AG04449 (cell line): ENCODE results near the gene SLC6A12.

Source experiments
- CTCF ChIA-PET: fragments of 350-600 bp; formaldehyde crosslinking; extraction: SDS; loops from one replicate; lab custom pipeline; 2021; ENCODE audit warnings: antibody characterized with exemption; lab: Yijun Ruan, JAX
- POLR2A ChIA-PET: fragments of 400-600, 350-600 bp; formaldehyde crosslinking; extraction: SDS; loops from one replicate; lab custom pipeline; 2020; ENCODE audit warnings: antibody characterized with exemption, inconsistent platforms; lab: Yijun Ruan, JAX
- DNase-seq: peaks from one replicate; pipeline ENCODE4 v3.0.0-alpha.2; 2010; ENCODE audit warnings: low read depth, low spot score
- H3K4me3 ChIP-seq: 2 replicates; pipeline ENCODE4 v1.5.1; 2011; ENCODE audit warnings: low read depth, mild to moderate bottlenecking, control low read depth, low read length
- TF ChIP-seq, protein P1 (sequence below): IDR thresholded peaks from one replicate; pipeline ENCODE4 v1.5.1; 2011; ENCODE audit warnings: mild to moderate bottlenecking, moderate library complexity, low read length, control low read depth, inconsistent platforms; ENCODE audit not compliant: insufficient read depth; ENCODE audit errors: missing control alignments

Gene SLC6A12

DNA sequence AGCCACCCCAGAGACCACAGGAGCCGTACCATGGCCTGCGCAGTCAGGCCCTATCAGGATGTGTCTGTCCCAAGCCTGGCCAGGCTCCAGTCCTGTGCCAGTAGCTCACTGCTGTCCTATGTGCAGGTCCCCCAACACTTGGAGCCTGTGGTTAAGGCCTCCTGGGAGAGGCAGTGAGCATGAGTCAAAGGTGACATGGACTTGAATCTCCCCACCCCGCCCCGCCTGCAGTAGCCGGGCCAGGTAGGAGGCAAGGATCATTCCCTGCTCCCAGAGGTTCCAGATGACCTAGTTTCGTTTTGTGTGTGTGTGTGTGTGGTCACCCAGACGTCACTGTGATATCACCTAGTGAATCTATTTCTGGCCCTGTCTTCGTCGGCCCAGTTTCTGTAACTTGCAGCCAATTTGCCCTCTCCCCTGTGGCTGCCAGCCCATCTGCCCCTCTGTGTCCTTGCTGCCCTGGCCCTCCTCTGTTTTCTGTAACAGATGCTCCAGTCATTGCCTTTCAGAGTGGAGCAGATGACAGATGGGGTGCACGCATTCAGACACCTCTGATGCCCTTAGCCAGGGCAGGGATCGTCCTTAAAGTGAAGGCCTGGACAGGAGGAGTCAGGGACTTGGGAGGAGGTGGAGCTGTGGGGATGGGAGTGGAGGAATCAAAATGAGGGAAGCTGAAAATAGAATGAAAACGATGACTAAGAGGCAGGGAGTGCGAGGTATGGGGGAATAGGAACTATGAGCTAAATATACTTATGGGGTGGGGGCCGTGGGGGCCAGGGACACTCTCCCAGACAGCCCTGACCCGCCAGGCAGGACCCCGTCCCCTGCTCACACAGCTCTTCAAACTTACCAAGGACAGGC lies 37.4 kb downstream of the SLC6A12 start:
- no peak overlapping the region for H3K4me3 ChIP-seq
- POLR2A ChIA-PET = interaction anchor here (1.0 kb wide), 1 partner anchor 21 kb away, joined by 3 read pairs; no protein-coding TSS in a partner anchor
- TF ChIP-seq, protein P1, sequence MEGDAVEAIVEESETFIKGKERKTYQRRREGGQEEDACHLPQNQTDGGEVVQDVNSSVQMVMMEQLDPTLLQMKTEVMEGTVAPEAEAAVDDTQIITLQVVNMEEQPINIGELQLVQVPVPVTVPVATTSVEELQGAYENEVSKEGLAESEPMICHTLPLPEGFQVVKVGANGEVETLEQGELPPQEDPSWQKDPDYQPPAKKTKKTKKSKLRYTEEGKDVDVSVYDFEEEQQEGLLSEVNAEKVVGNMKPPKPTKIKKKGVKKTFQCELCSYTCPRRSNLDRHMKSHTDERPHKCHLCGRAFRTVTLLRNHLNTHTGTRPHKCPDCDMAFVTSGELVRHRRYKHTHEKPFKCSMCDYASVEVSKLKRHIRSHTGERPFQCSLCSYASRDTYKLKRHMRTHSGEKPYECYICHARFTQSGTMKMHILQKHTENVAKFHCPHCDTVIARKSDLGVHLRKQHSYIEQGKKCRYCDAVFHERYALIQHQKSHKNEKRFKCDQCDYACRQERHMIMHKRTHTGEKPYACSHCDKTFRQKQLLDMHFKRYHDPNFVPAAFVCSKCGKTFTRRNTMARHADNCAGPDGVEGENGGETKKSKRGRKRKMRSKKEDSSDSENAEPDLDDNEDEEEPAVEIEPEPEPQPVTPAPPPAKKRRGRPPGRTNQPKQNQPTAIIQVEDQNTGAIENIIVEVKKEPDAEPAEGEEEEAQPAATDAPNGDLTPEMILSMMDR = no peak
- no peak for DNase-seq
- CTCF ChIA-PET = interaction anchor here (0.6 to 6.8 kb wide), 3 partner anchors 12 to 24 kb away, joined by 3 to 44 read pairs (median 3); no protein-coding TSS in a partner anchor

DNA sequence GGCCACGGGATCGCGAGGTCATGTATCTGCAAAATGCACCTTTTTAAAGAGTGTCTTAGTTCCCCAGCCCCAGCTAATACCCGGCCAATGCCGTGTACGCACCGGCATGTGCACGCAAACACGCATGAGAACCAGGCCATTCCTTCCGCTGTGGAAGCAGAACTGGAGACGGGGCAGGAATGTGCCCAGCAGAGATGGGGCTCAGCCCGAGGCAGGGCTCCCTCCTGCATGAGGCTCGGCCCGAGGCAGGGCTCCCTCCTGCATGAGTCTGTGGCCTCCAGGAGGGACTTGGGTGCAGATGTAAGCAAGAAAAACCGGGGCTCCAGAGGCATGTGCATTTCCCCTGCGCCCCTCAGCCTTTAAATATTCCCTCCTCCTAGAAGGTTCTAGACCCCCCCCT lies 38.2 kb downstream of the SLC6A12 start:
- CTCF ChIA-PET = interaction anchor here (0.9 to 6.8 kb wide), 2 partner anchors 13 to 22 kb away, joined by 5 to 44 read pairs; no protein-coding TSS in a partner anchor
- DNase-seq = no peak
- no peak overlapping the region for H3K4me3 ChIP-seq
- TF ChIP-seq, protein P1 = no peak
- POLR2A ChIA-PET = no interaction called here

DNA sequence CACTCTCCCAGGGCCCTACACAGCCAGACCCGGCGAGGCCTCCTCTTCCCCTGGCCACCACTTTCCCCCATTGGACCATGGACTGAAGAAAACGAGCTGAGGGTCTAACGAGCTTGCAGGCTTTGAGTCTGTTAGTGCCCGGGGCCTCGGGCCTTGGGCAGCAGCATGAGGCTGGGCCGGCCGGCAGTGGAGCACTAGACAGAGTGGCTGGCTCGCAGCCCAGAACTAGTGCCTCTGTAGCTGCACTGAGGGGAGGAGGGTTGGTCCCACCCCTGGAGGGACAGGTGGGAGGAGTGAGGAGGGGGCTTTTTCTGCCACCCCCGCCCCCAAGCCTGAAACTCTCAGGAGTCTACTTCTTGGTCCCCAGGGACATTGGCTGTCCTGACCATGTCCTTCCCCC lies 38.7 kb downstream of the SLC6A12 start:
- no peak overlapping the region for H3K4me3 ChIP-seq
- POLR2A ChIA-PET = no interaction called here
- CTCF ChIA-PET = interaction anchor here (0.9 to 6.8 kb wide), 2 partner anchors 14 to 22 kb away, joined by 5 to 44 read pairs; no protein-coding TSS in a partner anchor
- TF ChIP-seq, protein P1 = no peak
- no peak for DNase-seq

DNA sequence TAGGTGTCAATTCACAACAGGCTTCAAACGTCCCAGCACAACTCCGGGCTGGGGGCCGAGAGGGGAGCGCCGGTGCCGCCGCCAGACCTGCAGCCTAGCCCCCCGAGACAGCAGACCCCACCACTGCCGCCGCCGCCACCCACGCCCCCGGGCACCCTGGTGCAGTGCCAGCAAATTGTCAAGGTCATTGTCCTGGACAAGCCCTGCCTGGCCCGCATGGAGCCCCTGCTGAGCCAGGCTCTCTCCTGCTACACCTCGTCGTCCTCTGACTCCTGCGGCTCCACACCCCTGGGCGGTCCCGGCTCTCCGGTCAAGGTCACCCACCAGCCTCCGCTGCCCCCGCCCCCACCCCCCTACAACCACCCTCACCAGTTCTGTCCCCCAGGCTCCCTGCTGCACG lies 39.4 kb downstream of the SLC6A12 start:
- no peak for DNase-seq
- ChIA-PET CTCF (interaction anchor here (6.8 kb wide), 1 partner anchor 14 kb away, joined by 44 read pairs; no protein-coding TSS in a partner anchor), POLR2A (no interaction called here)

DNA sequence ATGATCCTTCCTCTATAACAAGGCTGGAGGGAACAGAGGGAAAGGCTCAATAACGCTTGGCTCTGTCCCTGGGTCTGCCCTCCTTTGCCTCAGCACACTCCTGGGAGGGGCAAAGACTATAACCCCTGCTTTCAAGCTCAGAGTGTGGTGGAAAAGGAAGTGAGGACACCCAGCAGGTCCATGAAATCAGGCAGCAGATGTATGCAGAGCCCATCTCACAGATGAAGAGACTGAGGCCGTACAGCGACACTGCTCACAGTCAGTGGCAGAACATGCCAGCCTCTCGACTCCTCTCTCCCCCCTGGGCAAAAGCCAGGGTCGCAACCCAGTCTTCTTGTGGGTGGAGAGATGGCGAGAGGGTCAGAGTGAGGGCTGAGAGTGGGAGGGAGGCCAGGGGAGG lies 39.8 kb downstream of the SLC6A12 start:
- CTCF ChIA-PET = interaction anchor here (0.7 to 1.3 kb wide), 3 partner anchors 12 to 15 kb away, joined by 3 to 4 read pairs (median 3); no protein-coding TSS in a partner anchor
- POLR2A ChIA-PET = no interaction called here
- DNase-seq = no peak
- TF ChIP-seq, protein P1 = no peak
- H3K4me3 ChIP-seq = no peak overlapping the region

More for the DNA sequence above, 39.4 kb downstream of the SLC6A12 start:
- no peak overlapping the region for H3K4me3 ChIP-seq
- TF ChIP-seq, protein P1 = no peak

DNA sequence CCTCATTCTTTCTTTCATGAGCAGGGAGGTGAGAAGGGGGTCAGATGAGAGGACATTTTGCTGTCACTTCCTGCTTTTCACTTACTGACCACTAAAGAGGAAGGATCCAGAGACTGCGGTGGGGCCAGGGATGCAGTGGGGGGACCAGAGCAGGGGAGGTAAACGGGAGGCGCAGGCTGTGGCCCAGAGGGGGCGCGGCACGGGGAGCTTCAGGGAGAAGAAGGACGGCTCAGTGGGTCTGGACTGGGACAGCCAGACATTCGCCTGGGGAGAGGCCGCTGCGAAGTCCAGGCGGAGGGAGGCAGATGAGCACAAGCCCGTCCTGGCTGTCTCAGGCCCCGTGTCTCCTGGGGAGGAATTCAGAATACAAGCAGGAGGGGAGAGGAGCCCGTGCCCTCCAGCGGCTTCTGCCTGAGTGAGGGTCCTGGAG lies 41.2 kb downstream of the SLC6A12 start:
- ChIA-PET POLR2A (no interaction called here), CTCF (interaction anchor here (0.6 to 2.2 kb wide), 3 partner anchors 16 to 20 kb away, joined by 3 to 9 read pairs (median 4); no protein-coding TSS in a partner anchor)
- DNase-seq = no peak
- no peak overlapping the region for H3K4me3 ChIP-seq
- TF ChIP-seq, protein P1 = no peak
